ENCODE results near the gene CLCN5. TPM values are rescaled to one million over a fixed set of nuclear protein-coding genes. Genes with fewer than 3 reads are reported as not detected.

The CLCN5 gene
- total RNA-seq, 1 donor from 2014 or later: 4.2 TPM

- DNase-seq: no peak
- Mint-ChIP-seq H3K27ac (no peak overlapping the region), H3K27me3 (no peaks in the 10 kb centered on the region), H3K9me3 (no peaks in the 10 kb centered on the region), H3K4me1 (peaks cover 9% of the 10 kb centered on the region), H3K4me3 (no peak overlapping the region), H3K36me3 (ENCODE audit: low read depth) (no peaks in the 10 kb centered on the region)
- ChIA-PET CTCF (no interaction called here), POLR2A (no interaction called here)
- intact Hi-C loops (cut with micrococcal nuclease): no loop called here
- ATAC-seq (ENCODE audit: low read depth): no peak
- no peak for TF ChIP-seq CTCF (IDR thresholded peaks at IDR 0.05)
Observed at GRCh38 chrX:49912861-49913260, 9.5 kb upstream of the CLCN5 start.

GRCh38 chrX:49915361-49916222 lies 6.8 kb upstream of the CLCN5 start:
- H3K27ac Mint-ChIP-seq: no peak overlapping the region
- peaks cover under 1% of the 10 kb centered on the region for H3K4me1 Mint-ChIP-seq
- ChIA-PET POLR2A (no interaction called here), CTCF (interaction anchor here (0.8 to 1.9 kb wide), 5 partner anchors 10 to 664 kb away, joined by 3 to 10 read pairs (median 6); partner anchors contain the start of gene USP27X)
- H3K4me3 Mint-ChIP-seq: no peak overlapping the region
- H3K27me3 Mint-ChIP-seq: no peaks in the 10 kb centered on the region
- H3K36me3 Mint-ChIP-seq (ENCODE audit: low read depth): no peaks in the 10 kb centered on the region
- DNase-seq (no peak), ATAC-seq (ENCODE audit: low read depth) (peak; percentile 66)
- intact Hi-C loops (cut with micrococcal nuclease): loop anchor here (1.0 to 5.0 kb wide), 4 partner anchors 289 to 987 kb away; partner anchors contain the start of gene CCNB3
- no peaks in the 10 kb centered on the region for H3K9me3 Mint-ChIP-seq
- TF ChIP-seq CTCF (IDR thresholded peaks at IDR 0.05): no peak

- intact Hi-C loops (cut with micrococcal nuclease): loop anchor here (2.0 to 5.0 kb wide), 4 partner anchors 41 to 983 kb away; partner anchors contain the start of gene USP27X
- CTCF ChIA-PET: interaction anchor here (1.3 kb wide), 4 partner anchors 36 to 661 kb away, joined by 3 to 6 read pairs (median 4); partner anchors contain the start of gene USP27X
- Mint-ChIP-seq H3K27ac (no peak overlapping the region), H3K4me3 (no peak overlapping the region), H3K9me3 (no peaks in the 10 kb centered on the region), H3K27me3 (no peaks in the 10 kb centered on the region), H3K36me3 (ENCODE audit: low read depth) (no peaks in the 10 kb centered on the region), H3K4me1 (peaks cover 9% of the 10 kb centered on the region)
- no peak for TF ChIP-seq CTCF (IDR thresholded peaks at IDR 0.05)
- DNase-seq (no peak), ATAC-seq (ENCODE audit: low read depth) (no peak)
- POLR2A ChIA-PET: no interaction called here
Observed at GRCh38 chrX:49919617-49920016, 2.8 kb upstream of the CLCN5 start.

GRCh38 chrX:49921109-49921508 lies 1.3 kb upstream of the CLCN5 start:
- no peak for TF ChIP-seq CTCF (IDR thresholded peaks at IDR 0.05)
- no peaks in the 10 kb centered on the region for H3K27me3 Mint-ChIP-seq
- no peak overlapping the region for H3K27ac Mint-ChIP-seq
- ChIA-PET POLR2A (no interaction called here), CTCF (no interaction called here)
- intact Hi-C loops (cut with micrococcal nuclease): no loop called here
- no peak for ATAC-seq (ENCODE audit: low read depth)
- no peaks in the 10 kb centered on the region for H3K9me3 Mint-ChIP-seq
- H3K36me3 Mint-ChIP-seq (ENCODE audit: low read depth): no peaks in the 10 kb centered on the region
- peaks cover 9% of the 10 kb centered on the region for H3K4me1 Mint-ChIP-seq
- no peak for DNase-seq
- H3K4me3 Mint-ChIP-seq: no peak overlapping the region

- H3K4me1 Mint-ChIP-seq: peaks cover 9% of the 10 kb centered on the region
- POLR2A ChIA-PET: no interaction called here
- intact Hi-C loops (cut with micrococcal nuclease): no loop called here
- peaks cover 5% of the 10 kb centered on the region for H3K36me3 Mint-ChIP-seq (ENCODE audit: low read depth)
- no peak overlapping the region for H3K27ac Mint-ChIP-seq
- ATAC-seq (ENCODE audit: low read depth): no peak
- no peak for TF ChIP-seq CTCF (IDR thresholded peaks at IDR 0.05)
- H3K4me3 Mint-ChIP-seq: no peak overlapping the region
- CTCF ChIA-PET: no interaction called here
- H3K9me3 Mint-ChIP-seq: no peaks in the 10 kb centered on the region
- H3K27me3 Mint-ChIP-seq: no peaks in the 10 kb centered on the region
- no peak for DNase-seq
Observed at GRCh38 chrX:49925176-49925575, 2.8 kb downstream of the CLCN5 start.

Data from activated B cell treated with CpG ODN at 0.5 μM for 24 hours (primary cell).